Neural cell (in vitro differentiated cells): ENCODE measurements around the gene OR9A4. TPM values are rescaled to one million over a fixed set of nuclear protein-coding genes. Genes with fewer than 3 reads are reported as not detected.

Experiments
- H2AFZ ChIP-seq: fragments of 200-600, 300-800 bp; sonication (generic), shearing (Covaris generic); 2 replicates; pipeline ENCODE4 v1.6.0; 2014; ENCODE audit warnings: low read depth, mild to moderate bottlenecking, antibody characterized with exemption, low read length, moderate library complexity
- H3F3A ChIP-seq: fragments of 200-600 bp; shearing (Covaris generic); 2 replicates; pipeline ENCODE4 v1.6.1; 2016; ENCODE audit warnings: mild to moderate bottlenecking, moderate library complexity, mixed read lengths, antibody characterized with exemption, low read length; ENCODE audit not compliant: insufficient read depth, poor library complexity, severe bottlenecking
- H3K27ac ChIP-seq: fragments of 200-600, 300-800 bp; sonication (generic), shearing (Covaris generic); 2 replicates; pipeline ENCODE4 v1.5.1; 2014; ENCODE audit warnings: mild to moderate bottlenecking, low read length, moderate library complexity
- H3K27me3 ChIP-seq: fragments of 300-800, 200-600 bp; sonication (generic), shearing (Covaris generic); 2 replicates; pipeline ENCODE4 v1.6.0; 2014; ENCODE audit warnings: mild to moderate bottlenecking, low read depth, low read length, moderate library complexity; ENCODE audit not compliant: insufficient read depth
- H3K36me3 ChIP-seq: fragments of 300-800, 200-600 bp; sonication (generic), shearing (Covaris generic); 2 replicates; pipeline ENCODE4 v1.5.1; 2014; ENCODE audit warnings: mild to moderate bottlenecking, antibody characterized with exemption, low read length, moderate library complexity; ENCODE audit not compliant: insufficient read depth
- H3K4me2 ChIP-seq: fragments of 300-800, 200-600 bp; sonication (generic), shearing (Covaris generic); 2 replicates; pipeline ENCODE4 v1.6.0; 2014; ENCODE audit warnings: mild to moderate bottlenecking, low read length
- H3K4me3 ChIP-seq: fragments of 300-800, 200-600 bp; sonication (generic), shearing (Covaris generic); 2 replicates; pipeline ENCODE4 v1.5.1; 2014; ENCODE audit warnings: mild to moderate bottlenecking, low read length, moderate library complexity
- H3K79me2 ChIP-seq: fragments of 200-600 bp; shearing (Covaris generic); replicated peaks from 2 replicates; pipeline ENCODE4 v1.6.0; 2014; ENCODE audit warnings: mild to moderate bottlenecking, low read length, moderate library complexity; ENCODE audit not compliant: insufficient read depth
- H3K9ac ChIP-seq: fragments of 300-800, 200-600 bp; sonication (generic), shearing (Covaris generic); 2 replicates; pipeline ENCODE4 v1.6.1; 2016; ENCODE audit warnings: mild to moderate bottlenecking, low read length, mixed read lengths
- H3K9me2 ChIP-seq: fragments of 200-600 bp; shearing (Covaris generic); 2 replicates; pipeline ENCODE4 v1.6.1; 2016; ENCODE audit warnings: mild to moderate bottlenecking, low read length, mixed read lengths; ENCODE audit not compliant: insufficient read depth
- H3K9me3 ChIP-seq: fragments of 200-600, 300-800 bp; sonication (generic), shearing (Covaris generic); 2 replicates; pipeline ENCODE4 v1.6.1; 2016; ENCODE audit warnings: mild to moderate bottlenecking, mixed run types, low read length, moderate library complexity, mixed read lengths
- H4K20me1 ChIP-seq: fragments of 200-600 bp; shearing (Covaris generic); 2 replicates; pipeline ENCODE4 v1.6.1; 2016; ENCODE audit warnings: mild to moderate bottlenecking, mixed run types; ENCODE audit not compliant: insufficient read depth
- EP300 ChIP-seq: fragments of 450-650 bp; conservative IDR thresholded peaks from 2 replicates; pipeline ENCODE4 v1.6.1; 2014; ENCODE audit warnings: antibody characterized with exemption, mild to moderate bottlenecking, moderate library complexity; ENCODE audit not compliant: poor library complexity, severe bottlenecking
- EZH2 ChIP-seq: fragments of 200-600, 300-800 bp; shearing (Covaris generic), sonication (generic); IDR thresholded peaks from 2 replicates; pipeline ENCODE4 v1.6.1; 2014; ENCODE audit warnings: antibody characterized with exemption, low read length, borderline replicate concordance, mild to moderate bottlenecking; ENCODE audit not compliant: insufficient read depth, poor library complexity, severe bottlenecking
- MXI1 ChIP-seq: fragments of 450-650 bp; conservative IDR thresholded peaks from 2 replicates; pipeline ENCODE4 v1.6.1; 2014; ENCODE audit warnings: antibody characterized with exemption, mild to moderate bottlenecking; ENCODE audit not compliant: poor library complexity, severe bottlenecking
- POLR2AphosphoS5 ChIP-seq: IDR thresholded peaks from 2 replicates; pipeline ENCODE4 v1.6.1; 2012
- RAD21 ChIP-seq: fragments of 450-650 bp; conservative IDR thresholded peaks from 2 replicates; pipeline ENCODE4 v1.6.1; 2014; ENCODE audit warnings: antibody characterized with exemption, mild to moderate bottlenecking, moderate library complexity
- SMC3 ChIP-seq: fragments of 450-650 bp; conservative IDR thresholded peaks from 2 replicates; pipeline ENCODE4 v1.6.1; 2014; ENCODE audit warnings: antibody characterized with exemption, mild to moderate bottlenecking, moderate library complexity; ENCODE audit not compliant: poor library complexity
- TAF1 ChIP-seq: IDR thresholded peaks from 2 replicates; pipeline ENCODE4 v1.6.1; 2012; ENCODE audit warnings: low read depth
- polyA plus RNA-seq: library from polyadenylated mRNA; depleted of rRNA; stranded (reverse); fragments of >200 nt; gene quantifications from 2 replicates; pipeline ENCODE4 v1.2.3, GENCODE V29; 2014
- TF ChIP-seq, protein P1 (sequence below): IDR thresholded peaks from 2 replicates; pipeline ENCODE4 v1.6.1; 2012; ENCODE audit warnings: borderline replicate concordance
- TF ChIP-seq, protein P2 (sequence below): fragments of 450-650 bp; IDR thresholded peaks from 2 replicates; pipeline ENCODE4 v1.5.1; 2014; ENCODE audit warnings: antibody characterized with exemption, mild to moderate bottlenecking, moderate library complexity; ENCODE audit not compliant: poor library complexity, severe bottlenecking

OR9A4 gene
- polyA plus RNA-seq, 1 donor from 2014 or later: not detected

DNA sequence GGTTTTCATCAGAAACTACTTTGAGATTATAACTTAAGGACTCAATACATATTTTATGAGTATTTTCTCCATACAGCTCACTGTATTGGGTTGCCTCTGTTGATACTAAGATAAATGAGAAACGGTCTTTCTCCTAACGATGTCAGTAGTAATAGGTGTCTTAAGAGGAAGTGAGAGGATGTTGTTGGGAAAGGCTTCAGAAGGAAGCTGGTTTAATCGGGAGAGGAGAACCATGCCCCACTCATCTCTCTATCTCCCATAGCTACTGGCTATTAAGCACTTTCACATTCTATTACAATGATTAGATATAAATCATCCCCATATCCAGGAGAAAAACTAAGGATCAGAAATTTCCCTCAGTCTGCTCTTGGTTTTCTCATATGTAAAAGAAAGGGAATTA, 28.6 kb downstream of the OR9A4 start:
- no peak for TF ChIP-seq MXI1
- TF ChIP-seq, protein P1, sequence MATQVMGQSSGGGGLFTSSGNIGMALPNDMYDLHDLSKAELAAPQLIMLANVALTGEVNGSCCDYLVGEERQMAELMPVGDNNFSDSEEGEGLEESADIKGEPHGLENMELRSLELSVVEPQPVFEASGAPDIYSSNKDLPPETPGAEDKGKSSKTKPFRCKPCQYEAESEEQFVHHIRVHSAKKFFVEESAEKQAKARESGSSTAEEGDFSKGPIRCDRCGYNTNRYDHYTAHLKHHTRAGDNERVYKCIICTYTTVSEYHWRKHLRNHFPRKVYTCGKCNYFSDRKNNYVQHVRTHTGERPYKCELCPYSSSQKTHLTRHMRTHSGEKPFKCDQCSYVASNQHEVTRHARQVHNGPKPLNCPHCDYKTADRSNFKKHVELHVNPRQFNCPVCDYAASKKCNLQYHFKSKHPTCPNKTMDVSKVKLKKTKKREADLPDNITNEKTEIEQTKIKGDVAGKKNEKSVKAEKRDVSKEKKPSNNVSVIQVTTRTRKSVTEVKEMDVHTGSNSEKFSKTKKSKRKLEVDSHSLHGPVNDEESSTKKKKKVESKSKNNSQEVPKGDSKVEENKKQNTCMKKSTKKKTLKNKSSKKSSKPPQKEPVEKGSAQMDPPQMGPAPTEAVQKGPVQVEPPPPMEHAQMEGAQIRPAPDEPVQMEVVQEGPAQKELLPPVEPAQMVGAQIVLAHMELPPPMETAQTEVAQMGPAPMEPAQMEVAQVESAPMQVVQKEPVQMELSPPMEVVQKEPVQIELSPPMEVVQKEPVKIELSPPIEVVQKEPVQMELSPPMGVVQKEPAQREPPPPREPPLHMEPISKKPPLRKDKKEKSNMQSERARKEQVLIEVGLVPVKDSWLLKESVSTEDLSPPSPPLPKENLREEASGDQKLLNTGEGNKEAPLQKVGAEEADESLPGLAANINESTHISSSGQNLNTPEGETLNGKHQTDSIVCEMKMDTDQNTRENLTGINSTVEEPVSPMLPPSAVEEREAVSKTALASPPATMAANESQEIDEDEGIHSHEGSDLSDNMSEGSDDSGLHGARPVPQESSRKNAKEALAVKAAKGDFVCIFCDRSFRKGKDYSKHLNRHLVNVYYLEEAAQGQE: no peak
- TF ChIP-seq EP300: no peak
- TF ChIP-seq POLR2AphosphoS5: no peak
- TF ChIP-seq, protein P2, sequence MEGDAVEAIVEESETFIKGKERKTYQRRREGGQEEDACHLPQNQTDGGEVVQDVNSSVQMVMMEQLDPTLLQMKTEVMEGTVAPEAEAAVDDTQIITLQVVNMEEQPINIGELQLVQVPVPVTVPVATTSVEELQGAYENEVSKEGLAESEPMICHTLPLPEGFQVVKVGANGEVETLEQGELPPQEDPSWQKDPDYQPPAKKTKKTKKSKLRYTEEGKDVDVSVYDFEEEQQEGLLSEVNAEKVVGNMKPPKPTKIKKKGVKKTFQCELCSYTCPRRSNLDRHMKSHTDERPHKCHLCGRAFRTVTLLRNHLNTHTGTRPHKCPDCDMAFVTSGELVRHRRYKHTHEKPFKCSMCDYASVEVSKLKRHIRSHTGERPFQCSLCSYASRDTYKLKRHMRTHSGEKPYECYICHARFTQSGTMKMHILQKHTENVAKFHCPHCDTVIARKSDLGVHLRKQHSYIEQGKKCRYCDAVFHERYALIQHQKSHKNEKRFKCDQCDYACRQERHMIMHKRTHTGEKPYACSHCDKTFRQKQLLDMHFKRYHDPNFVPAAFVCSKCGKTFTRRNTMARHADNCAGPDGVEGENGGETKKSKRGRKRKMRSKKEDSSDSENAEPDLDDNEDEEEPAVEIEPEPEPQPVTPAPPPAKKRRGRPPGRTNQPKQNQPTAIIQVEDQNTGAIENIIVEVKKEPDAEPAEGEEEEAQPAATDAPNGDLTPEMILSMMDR: no peak
- TF ChIP-seq SMC3: no peak
- no peak for TF ChIP-seq EZH2
- TF ChIP-seq RAD21: no peak
- no peak for TF ChIP-seq TAF1
- Histone ChIP-seq H2AFZ (no peak overlapping the region), H4K20me1 (no peaks in the 10 kb centered on the region), H3K9me3 (peaks cover 5% of the 10 kb centered on the region), H3K27me3 (no peaks in the 10 kb centered on the region), H3K4me2 (no peak overlapping the region), H3K27ac (no peak overlapping the region), H3K9ac (no peak overlapping the region), H3K4me3 (no peak overlapping the region), H3K36me3 (no peaks in the 10 kb centered on the region), H3F3A (no peaks in the 10 kb centered on the region), H3K9me2 (no peaks in the 10 kb centered on the region), H3K79me2 (no peaks in the 10 kb centered on the region)

DNA sequence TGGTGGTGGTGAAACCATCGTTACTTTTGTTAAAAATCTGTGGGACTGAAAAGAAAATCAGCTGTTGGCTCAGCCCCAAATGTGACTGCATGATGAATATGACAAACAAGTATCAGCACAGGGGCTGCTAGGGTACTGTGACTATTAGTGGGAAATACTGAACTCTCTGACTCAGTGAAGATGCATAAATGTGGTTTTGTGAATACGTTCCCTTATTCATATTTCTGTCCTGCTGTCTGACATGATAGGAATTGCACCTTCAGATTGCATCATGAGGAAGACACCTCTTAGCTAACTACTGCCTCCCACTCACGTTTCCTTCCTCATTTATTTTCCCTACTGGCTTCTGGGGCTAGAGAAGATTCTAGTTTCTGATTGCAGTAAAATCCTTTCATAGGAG, 29.2 kb downstream of the OR9A4 start:
- H3K9ac ChIP-seq: no peak overlapping the region
- no peaks in the 10 kb centered on the region for H3K36me3 ChIP-seq
- no peak overlapping the region for H2AFZ ChIP-seq
- no peaks in the 10 kb centered on the region for H3F3A ChIP-seq
- H3K27ac ChIP-seq: no peak overlapping the region
- no peak overlapping the region for H3K4me2 ChIP-seq
- H3K4me3 ChIP-seq: no peak overlapping the region
- no peaks in the 10 kb centered on the region for H4K20me1 ChIP-seq
- H3K9me3 ChIP-seq: peaks cover 5% of the 10 kb centered on the region
- TF ChIP-seq RAD21 (no peak), TAF1 (no peak), POLR2AphosphoS5 (no peak), MXI1 (no peak), EZH2 (no peak), SMC3 (no peak)
- TF ChIP-seq, protein P2: no peak
- no peaks in the 10 kb centered on the region for H3K27me3 ChIP-seq
- no peaks in the 10 kb centered on the region for H3K79me2 ChIP-seq
- H3K9me2 ChIP-seq: no peaks in the 10 kb centered on the region
